Astrocyte (in vitro differentiated cells and primary cell): ENCODE results near the gene FUT9.

Source experiments
- EZH2 ChIP-seq: IDR thresholded peaks from 2 replicates; pipeline ENCODE4 v1.6.1; 2012; ENCODE audit warnings: mild to moderate bottlenecking, low read length, inconsistent platforms; ENCODE audit not compliant: insufficient read depth
- TF ChIP-seq, protein P1 (sequence below): IDR thresholded peaks from 2 replicates; pipeline ENCODE4 v1.5.1; 2011; ENCODE audit warnings: low read depth, mild to moderate bottlenecking, inconsistent platforms, low read length, moderate library complexity; ENCODE audit not compliant: insufficient read depth

DNA sequence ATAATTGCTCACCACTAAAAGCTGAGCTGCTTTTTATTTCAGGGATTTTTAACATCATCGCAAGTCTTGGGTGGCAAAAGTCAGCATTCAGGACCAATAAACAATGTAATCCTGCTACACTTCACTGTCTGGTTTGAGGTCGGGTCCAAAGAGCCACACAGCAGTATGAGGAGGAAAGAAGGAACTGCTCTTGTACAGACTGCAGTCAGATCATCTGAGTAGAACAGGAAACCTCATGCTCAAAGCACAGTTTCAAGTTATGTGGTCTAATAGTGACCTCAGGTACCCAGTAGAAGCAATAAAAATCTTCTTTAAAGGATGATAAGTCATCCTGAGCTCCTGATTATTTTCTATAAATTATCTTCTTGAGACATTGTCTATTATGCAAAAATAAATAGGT, 211.4 kb downstream of the FUT9 start:
- TF ChIP-seq, protein P1, sequence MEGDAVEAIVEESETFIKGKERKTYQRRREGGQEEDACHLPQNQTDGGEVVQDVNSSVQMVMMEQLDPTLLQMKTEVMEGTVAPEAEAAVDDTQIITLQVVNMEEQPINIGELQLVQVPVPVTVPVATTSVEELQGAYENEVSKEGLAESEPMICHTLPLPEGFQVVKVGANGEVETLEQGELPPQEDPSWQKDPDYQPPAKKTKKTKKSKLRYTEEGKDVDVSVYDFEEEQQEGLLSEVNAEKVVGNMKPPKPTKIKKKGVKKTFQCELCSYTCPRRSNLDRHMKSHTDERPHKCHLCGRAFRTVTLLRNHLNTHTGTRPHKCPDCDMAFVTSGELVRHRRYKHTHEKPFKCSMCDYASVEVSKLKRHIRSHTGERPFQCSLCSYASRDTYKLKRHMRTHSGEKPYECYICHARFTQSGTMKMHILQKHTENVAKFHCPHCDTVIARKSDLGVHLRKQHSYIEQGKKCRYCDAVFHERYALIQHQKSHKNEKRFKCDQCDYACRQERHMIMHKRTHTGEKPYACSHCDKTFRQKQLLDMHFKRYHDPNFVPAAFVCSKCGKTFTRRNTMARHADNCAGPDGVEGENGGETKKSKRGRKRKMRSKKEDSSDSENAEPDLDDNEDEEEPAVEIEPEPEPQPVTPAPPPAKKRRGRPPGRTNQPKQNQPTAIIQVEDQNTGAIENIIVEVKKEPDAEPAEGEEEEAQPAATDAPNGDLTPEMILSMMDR = no peak
- no peak for TF ChIP-seq EZH2
